ENCODE data around the gene LTBP4. TPM values are rescaled to one million over a fixed set of nuclear protein-coding genes. Genes with fewer than 3 reads are reported as not detected.

Gene LTBP4
- total RNA-seq, 1 experiment from 2014 or later: 30.8 TPM

GRCh38 chr19:40565355-40565754 lies 35.8 kb upstream of the LTBP4 start:
- H3K4me3 Mint-ChIP-seq (ENCODE audit: unreplicated experiment): no peak overlapping the region
- Histone ChIP-seq H3K36me3 (ENCODE audit: control insufficient read depth, insufficient read depth, low read length) (no peaks in the 10 kb centered on the region), H3K9me3 (no peaks in the 10 kb centered on the region), H3K4me1 (peaks cover 9% of the 10 kb centered on the region; the same call in 1 of the 2 replicates), H3K27me3 (replicated peaks; ENCODE audit: control insufficient read depth, insufficient read depth, low read length) (no peaks in the 10 kb centered on the region; the same call in 1 of the 2 replicates), H3K4me3 (ENCODE audit: low read depth, low read length) (no peak overlapping the region)
- peaks cover 13% of the 10 kb centered on the region for H3K27me3 Mint-ChIP-seq (ENCODE audit: insufficient read depth, unreplicated experiment)
- H3K9me3 Mint-ChIP-seq (ENCODE audit: unreplicated experiment): no peaks in the 10 kb centered on the region
- peaks cover 6% of the 10 kb centered on the region for H3K4me1 Mint-ChIP-seq (ENCODE audit: low read depth, unreplicated experiment)
- no peaks in the 10 kb centered on the region for H3K36me3 Mint-ChIP-seq (ENCODE audit: insufficient read depth, unreplicated experiment)
- no peak overlapping the region for H3K27ac Mint-ChIP-seq (ENCODE audit: unreplicated experiment)
- BruUV-seq (replicated peaks): no TSS peak
- no peak for DNase-seq
- intact Hi-C loops (cut with micrococcal nuclease; ENCODE audit: unreplicated experiment): no loop called here
- POLR2A ChIA-PET: no interaction called here
- TF ChIP-seq CTCF (IDR thresholded peaks at IDR 0.05; ENCODE audit: insufficient read depth in 1 of 2, low read depth in 1 of 2, low read length in 1 of 2, severe bottlenecking in 1 of 2, unreplicated experiment in 1 of 2): no peak
- CTCF ChIA-PET: interaction anchor here (0.6 kb wide), 1 partner anchor 38 kb away, joined by 3 read pairs; no protein-coding TSS in a partner anchor

- no peak for DNase-seq
- Histone ChIP-seq H3K4me1 (peaks cover 9% of the 10 kb centered on the region; the same call in 1 of the 2 replicates), H3K9me3 (no peaks in the 10 kb centered on the region), H3K27me3 (replicated peaks; ENCODE audit: control insufficient read depth, insufficient read depth, low read length) (no peaks in the 10 kb centered on the region; the same call in 1 of the 2 replicates), H3K36me3 (ENCODE audit: control insufficient read depth, insufficient read depth, low read length) (no peaks in the 10 kb centered on the region), H3K4me3 (ENCODE audit: low read depth, low read length) (no peak overlapping the region)
- no TSS peak for BruUV-seq (replicated peaks)
- ChIA-PET POLR2A (no interaction called here), CTCF (interaction anchor here (0.6 kb wide), 1 partner anchor 38 kb away, joined by 3 read pairs; no protein-coding TSS in a partner anchor)
- Mint-ChIP-seq H3K27ac (ENCODE audit: unreplicated experiment) (no peak overlapping the region), H3K4me1 (ENCODE audit: low read depth, unreplicated experiment) (peaks cover 11% of the 10 kb centered on the region), H3K27me3 (ENCODE audit: insufficient read depth, unreplicated experiment) (peaks cover 13% of the 10 kb centered on the region), H3K9me3 (ENCODE audit: unreplicated experiment) (peaks cover 5% of the 10 kb centered on the region), H3K4me3 (ENCODE audit: unreplicated experiment) (peak overlapping the region; percentile 20), H3K36me3 (ENCODE audit: insufficient read depth, unreplicated experiment) (peaks cover 5% of the 10 kb centered on the region)
- no peak for TF ChIP-seq CTCF (IDR thresholded peaks at IDR 0.05; ENCODE audit: insufficient read depth in 1 of 2, low read depth in 1 of 2, low read length in 1 of 2, severe bottlenecking in 1 of 2, unreplicated experiment in 1 of 2)
- intact Hi-C loops (cut with micrococcal nuclease; ENCODE audit: unreplicated experiment): no loop called here
Measured at GRCh38 chr19:40565910-40566495, 35.2 kb upstream of the LTBP4 start.

GRCh38 chr19:40567040-40567749 lies 34.0 kb upstream of the LTBP4 start:
- CTCF ChIA-PET: interaction anchor here (0.6 kb wide), 1 partner anchor 37 kb away, joined by 3 read pairs; no protein-coding TSS in a partner anchor
- Mint-ChIP-seq H3K4me1 (ENCODE audit: low read depth, unreplicated experiment) (peaks cover 13% of the 10 kb centered on the region), H3K4me3 (ENCODE audit: unreplicated experiment) (peak overlapping the region; percentile 14), H3K9me3 (ENCODE audit: unreplicated experiment) (peaks cover 9% of the 10 kb centered on the region), H3K27me3 (ENCODE audit: insufficient read depth, unreplicated experiment) (peaks cover 8% of the 10 kb centered on the region), H3K36me3 (ENCODE audit: insufficient read depth, unreplicated experiment) (peaks cover 5% of the 10 kb centered on the region), H3K27ac (ENCODE audit: unreplicated experiment) (no peak overlapping the region)
- no peak for TF ChIP-seq CTCF (IDR thresholded peaks at IDR 0.05; ENCODE audit: insufficient read depth in 1 of 2, low read depth in 1 of 2, low read length in 1 of 2, severe bottlenecking in 1 of 2, unreplicated experiment in 1 of 2)
- no peaks in the 10 kb centered on the region for H3K9me3 ChIP-seq
- DNase-seq: no peak
- peak overlapping the region; percentile 15; the same call in 1 of the 2 replicates for H3K4me3 ChIP-seq (ENCODE audit: low read depth, low read length)
- no peaks in the 10 kb centered on the region; the same call in 1 of the 2 replicates for H3K27me3 ChIP-seq (replicated peaks; ENCODE audit: control insufficient read depth, insufficient read depth, low read length)
- peaks cover 9% of the 10 kb centered on the region; the same call in 1 of the 2 replicates for H3K4me1 ChIP-seq
- no TSS peak for BruUV-seq (replicated peaks)
- H3K36me3 ChIP-seq (ENCODE audit: control insufficient read depth, insufficient read depth, low read length): no peaks in the 10 kb centered on the region
- intact Hi-C loops (cut with micrococcal nuclease; ENCODE audit: unreplicated experiment): no loop called here
- POLR2A ChIA-PET: no interaction called here
